ENCODE results near the gene FKBP11. TPM values are rescaled to one million over a fixed set of nuclear protein-coding genes. Genes with fewer than 3 reads are reported as not detected.

Gene FKBP11
- total and polyA plus RNA-seq, 2 of the 13 experiments (the other 11 are each of a cell fraction or from before 2014, with no cell fraction given), result 15.5 to 19.4 TPM

GRCh38 chr12:48947727-48948126 is 22.4 kb upstream of the FKBP11 start (continued):
- TF ChIP-seq PRMT3 (CRISPR knock-in tag; IDR thresholded peaks at IDR 0.05; ENCODE audit: borderline replicate concordance, low read depth) (no peak), KLF13 (CRISPR knock-in tag; IDR thresholded peaks at IDR 0.05) (no peak), FOSL1 (CRISPR knock-in tag; IDR thresholded peaks at IDR 0.05; ENCODE audit: borderline replicate concordance) (no peak), AGO1 (IDR thresholded peaks at IDR 0.05; ENCODE audit: low read depth, low read length, poor library complexity, severe bottlenecking) (no peak), MBD4 (IDR thresholded peaks at IDR 0.05; ENCODE audit: borderline replicate concordance, low read length) (no peak), SP1 (IDR thresholded peaks at IDR 0.05) (no peak), SP1 (CRISPR knock-in tag; IDR thresholded peaks at IDR 0.05) (no peak), NR2F6 (IDR thresholded peaks at IDR 0.05) (no peak), NR2F6 (CRISPR knock-in tag; IDR thresholded peaks at IDR 0.05) (0 out of 2 replicates have a peak, but pooled peaks have one; percentile 16), ZNF33B (CRISPR knock-in tag; IDR thresholded peaks at IDR 0.05) (no peak), AGO2 (optimal IDR thresholded peaks at IDR 0.05; ENCODE audit: low read depth, low read length) (no peak), ZNF362 (CRISPR knock-in tag; IDR thresholded peaks at IDR 0.05; ENCODE audit: borderline replicate concordance) (peak; percentile 26; the same call in 1 of the 2 replicates), SNRNP70 (IDR thresholded peaks at IDR 0.05; ENCODE audit: low read depth, low read length) (no peak), ZBTB46 (CRISPR knock-in tag; IDR thresholded peaks at IDR 0.05; ENCODE audit: borderline replicate concordance) (no peak), CBX2 (IDR thresholded peaks at IDR 0.05; ENCODE audit: low read depth, low read length) (no peak), CBX2 (CRISPR knock-in tag; IDR thresholded peaks at IDR 0.05; ENCODE audit: low read depth) (no peak), MZF1 (CRISPR knock-in tag; IDR thresholded peaks at IDR 0.05; ENCODE audit: borderline replicate concordance) (no peak)
